Gastrocnemius medialis (tissue), 4 donors: Measurements from ENCODE around the gene RERE.

ENCODE experiments used
- CTCF ChIP-seq, 5 experiments: fragments of 450-650 bp in 3 of 5; fragments of 200-600 bp in 2 of 5; sonication (generic) in 2 of 5; IDR thresholded peaks in 4 of 5; conservative IDR thresholded peaks in 1 of 5; 1 replicate in 4 of 5; 2 replicates in 1 of 5; pipeline ENCODE4 v1.5.1; 2016 to 2019; ENCODE audit warnings: antibody characterized with exemption in 5 of 5, mild to moderate bottlenecking in 3 of 5, moderate library complexity in 3 of 5
- POLR2A ChIP-seq, 2 donors: fragments of 450-650 bp; IDR thresholded peaks; one replicate each; pipeline ENCODE4 v1.6.1; 2017; ENCODE audit warnings: antibody characterized with exemption in 2 of 2, mild to moderate bottlenecking in 2 of 2, moderate library complexity in 2 of 2

DNA sequence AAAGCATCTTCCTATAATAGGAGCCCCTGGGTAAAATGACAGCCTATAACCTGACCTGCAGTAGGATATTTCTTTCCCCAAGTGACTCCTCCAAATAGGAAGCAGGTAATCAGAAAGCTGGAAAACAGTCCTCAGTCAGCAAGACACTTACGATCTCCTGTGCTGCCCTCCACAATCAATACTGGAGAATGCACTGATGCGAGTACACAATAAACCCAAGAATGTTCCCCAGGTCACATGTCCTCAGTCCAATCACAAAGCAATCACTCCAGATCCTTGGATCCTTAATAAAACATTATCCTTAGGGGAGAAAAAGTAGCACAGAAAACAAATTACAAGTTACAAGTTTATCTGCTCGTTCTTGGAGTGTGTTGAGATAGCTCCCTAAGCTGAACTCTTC is 266.4 kb downstream of the RERE start:
- TF ChIP-seq CTCF (IDR thresholded peaks at IDR 0.05 in 4 of 5, conservative IDR thresholded peaks at IDR 0.05 in 1 of 5) (no peak), POLR2A (IDR thresholded peaks at IDR 0.05) (no peak)
